ENCODE results near the gene NAA60. TPM values are rescaled to one million over a fixed set of nuclear protein-coding genes. Genes with fewer than 3 reads are reported as not detected.
"Not testable (repeated sequence)": the region's sequence is repeated elsewhere in the genome, so short reads cannot be mapped to it uniquely, and the experiment has no call there.

Gene NAA60
- polyA plus RNA-seq, 3 donors, result 65.1 to 70.8 (median 68.9) TPM

- DNase-seq (ENCODE audit: extremely low read depth in 1 of 11, low read depth in 9 of 11, low spot score in 4 of 11), result peak in 10 of 11 donors; percentile 70 to 92 (median 88)
Measured at GRCh38 chr16:3457434-3458252, 14.2 kb downstream of the NAA60 start.

- DNase-seq (ENCODE audit: extremely low read depth in 1 of 11, low read depth in 9 of 11, low spot score in 4 of 11), result no peak
Measured at GRCh38 chr16:3458278-3458851, 14.9 kb downstream of the NAA60 start.

- DNase-seq (ENCODE audit: extremely low read depth in 1 of 11, low read depth in 9 of 11, low spot score in 4 of 11), result peak in 5 of 11 donors; percentile 33 to 71 (median 57)
Measured at GRCh38 chr16:3458852-3459361, 15.4 kb downstream of the NAA60 start.

DNA sequence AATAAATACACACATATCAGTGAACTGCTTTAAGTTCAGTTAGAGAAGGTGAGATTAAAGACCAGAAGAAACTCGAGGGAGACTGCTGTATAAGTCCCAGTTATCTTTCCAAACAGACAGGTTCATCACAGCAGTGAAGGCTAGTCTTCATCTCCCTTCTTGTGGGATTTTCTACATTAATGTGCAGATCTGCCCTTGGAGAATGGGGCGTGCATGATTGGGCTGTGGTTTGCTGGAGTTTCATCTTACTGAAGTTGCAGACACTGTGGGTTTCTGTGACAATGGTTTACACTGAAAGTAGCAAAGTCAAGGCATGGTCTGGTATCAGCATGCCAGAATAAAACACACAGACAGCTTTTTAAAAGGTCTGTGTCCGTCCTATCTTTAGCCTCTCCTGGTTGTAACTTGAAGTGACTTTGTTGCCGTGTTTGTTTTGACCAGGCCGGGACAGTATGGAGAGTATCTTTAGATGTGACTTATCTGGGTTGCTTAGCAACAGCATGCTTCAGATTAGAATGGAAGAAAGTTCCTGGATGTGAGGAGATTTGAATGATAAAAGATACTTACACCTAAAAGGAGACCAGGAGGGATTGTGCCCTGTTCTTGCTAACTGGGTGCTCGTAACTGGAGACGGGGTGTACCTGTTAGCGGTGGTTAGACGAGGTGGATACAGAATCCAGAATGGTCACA is 16.1 kb downstream of the NAA60 start:
- no peak for DNase-seq (ENCODE audit: extremely low read depth in 1 of 11, low read depth in 9 of 11, low spot score in 4 of 11)

DNA sequence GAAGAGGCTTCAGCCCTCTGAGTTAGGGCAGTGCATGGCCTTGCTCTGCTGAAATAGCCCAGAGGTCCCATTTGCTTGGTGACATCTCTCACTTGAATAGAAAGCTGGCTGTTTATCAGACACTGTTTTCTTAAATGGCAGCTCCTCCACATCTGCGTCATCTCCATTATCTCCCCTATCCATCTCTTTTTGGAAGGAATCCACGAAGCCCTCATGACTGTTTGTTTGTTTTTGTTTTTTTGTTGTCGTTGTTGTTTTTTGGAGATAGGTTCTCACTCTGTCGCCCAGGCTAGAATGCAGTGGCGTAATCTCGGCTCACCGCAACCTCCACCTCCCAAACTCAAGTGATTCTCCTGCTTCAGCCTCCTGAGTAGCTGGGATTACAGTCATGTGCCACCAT is 16.6 kb downstream of the NAA60 start:
- no peak for DNase-seq (ENCODE audit: extremely low read depth in 1 of 11, low read depth in 9 of 11, low spot score in 4 of 11)

- no peak for DNase-seq (ENCODE audit: extremely low read depth in 1 of 11, low read depth in 9 of 11, low spot score in 4 of 11)
Measured at GRCh38 chr16:3460585-3460984, 17.1 kb downstream of the NAA60 start.

DNA sequence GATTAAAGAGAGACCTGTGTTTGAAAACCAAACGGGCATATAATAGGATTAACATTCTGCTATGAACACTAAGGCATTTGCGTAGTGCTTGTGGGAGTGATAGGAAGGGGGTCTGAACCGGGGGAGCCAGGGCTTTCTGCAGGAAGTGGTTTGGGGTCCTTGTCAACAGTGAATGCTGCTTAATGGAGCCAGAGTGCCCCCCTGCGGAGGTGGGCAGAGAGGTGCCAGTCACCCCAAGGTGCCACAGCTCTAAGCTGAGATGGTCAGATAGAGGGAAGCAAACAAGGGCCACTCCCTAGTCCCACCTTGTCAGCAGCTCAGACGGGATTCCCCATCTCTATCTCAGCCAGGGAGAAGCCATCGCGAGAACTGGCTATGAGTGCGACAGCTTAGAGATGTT is 17.7 kb downstream of the NAA60 start:
- no peak for DNase-seq (ENCODE audit: extremely low read depth in 1 of 11, low read depth in 9 of 11, low spot score in 4 of 11)

- DNase-seq (ENCODE audit: extremely low read depth in 1 of 11, low read depth in 9 of 11, low spot score in 4 of 11), result no peak
Measured at GRCh38 chr16:3465301-3465700, 21.8 kb downstream of the NAA60 start.

DNA sequence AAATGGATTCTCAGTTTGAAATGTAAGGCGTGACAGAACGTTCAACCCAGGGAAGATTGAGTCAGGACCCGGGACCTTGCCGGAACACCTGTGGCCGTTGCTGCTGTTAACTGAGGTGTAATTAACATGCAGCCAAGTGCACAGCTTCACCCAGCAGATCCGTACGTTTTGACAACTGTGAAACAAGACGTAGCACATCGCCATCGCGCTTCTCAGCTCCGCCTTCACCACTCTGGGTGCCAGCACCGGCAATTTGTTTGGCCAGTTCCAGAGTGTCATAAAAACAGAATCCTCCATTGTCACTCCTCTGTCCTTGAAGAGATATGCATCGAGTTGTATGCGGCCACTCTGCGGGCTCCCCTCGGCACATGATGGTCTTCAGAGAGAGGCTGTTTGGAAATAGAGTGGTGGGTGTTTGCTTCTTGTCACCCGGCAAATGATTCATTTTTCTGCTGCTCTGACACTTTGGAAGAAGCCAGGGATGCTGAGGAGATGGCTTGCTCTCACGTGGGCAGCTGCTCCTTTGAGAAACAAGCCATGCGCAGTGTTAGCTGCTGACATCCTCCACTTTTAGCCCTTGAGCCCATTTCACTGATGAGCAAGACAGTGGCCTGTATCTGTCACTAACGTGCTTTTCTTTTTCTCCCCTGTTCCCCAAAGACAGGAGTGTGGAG is 22.6 kb downstream of the NAA60 start:
- DNase-seq (ENCODE audit: extremely low read depth in 1 of 11, low read depth in 9 of 11, low spot score in 4 of 11), result no peak

DNA sequence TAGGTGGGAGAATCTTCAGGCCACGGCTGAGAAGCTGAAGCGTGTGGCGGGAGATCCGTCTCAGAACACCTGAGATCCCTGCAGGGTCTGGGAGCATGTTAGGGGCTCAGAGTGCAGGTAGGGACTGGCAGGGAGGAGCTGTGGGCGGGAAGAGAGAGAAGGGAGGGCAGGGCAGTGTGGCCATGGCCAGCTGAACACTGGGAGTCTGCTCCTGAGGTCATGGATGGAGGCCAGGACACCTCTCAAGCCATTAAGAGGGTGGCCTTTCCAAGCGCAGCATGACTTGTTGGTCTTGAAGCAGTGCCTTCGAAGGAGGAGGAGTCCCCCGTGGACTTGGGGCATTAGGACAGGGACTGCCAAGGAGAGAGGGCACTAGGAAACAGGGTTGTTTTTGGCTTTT is 23.7 kb downstream of the NAA60 start:
- DNase-seq (ENCODE audit: extremely low read depth in 1 of 11, low read depth in 9 of 11, low spot score in 4 of 11), result no peak

DNA sequence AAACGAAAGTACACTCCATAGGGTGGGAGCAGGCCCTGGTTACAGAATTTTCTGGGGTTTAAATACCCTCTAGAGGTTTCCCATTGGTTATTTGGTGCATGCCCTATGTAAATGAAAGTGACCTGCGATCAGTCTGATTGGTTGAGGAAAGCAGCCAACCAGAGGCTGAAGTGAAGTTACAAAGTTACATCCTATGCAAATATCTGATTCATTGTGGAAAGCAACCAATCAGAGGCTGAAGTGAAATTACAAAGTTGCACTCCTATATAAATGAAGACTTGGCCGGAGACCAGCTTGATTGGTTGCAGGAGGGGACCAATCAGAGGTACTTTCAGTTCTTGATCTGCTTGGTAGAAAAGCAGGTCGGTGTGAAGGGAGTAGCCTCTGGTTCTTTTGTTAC is 24.4 kb downstream of the NAA60 start:
- DNase-seq (ENCODE audit: extremely low read depth in 1 of 11, low read depth in 9 of 11, low spot score in 4 of 11), result no peak

DNA sequence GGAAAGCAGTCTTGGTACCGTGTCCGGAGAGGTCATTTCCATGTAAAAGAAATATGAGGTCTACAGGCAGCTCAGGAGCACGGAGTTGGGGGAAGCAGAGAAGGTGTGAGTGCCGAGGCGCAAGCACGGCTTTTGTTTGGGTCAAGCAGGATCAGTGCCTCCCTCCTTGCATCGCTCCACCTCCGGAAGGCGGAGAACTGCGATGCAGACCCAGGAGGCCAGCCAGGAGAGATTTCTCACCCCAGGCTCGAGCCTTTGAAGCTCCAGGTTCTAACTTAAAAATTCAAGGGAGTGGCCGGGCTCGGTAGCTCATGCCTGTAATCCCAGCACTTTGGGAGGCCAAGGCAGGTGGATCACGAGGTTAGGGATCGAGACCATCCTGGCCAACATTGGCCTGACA is 25.0 kb downstream of the NAA60 start:
- no peak for DNase-seq (ENCODE audit: extremely low read depth in 1 of 11, low read depth in 9 of 11, low spot score in 4 of 11)

DNA sequence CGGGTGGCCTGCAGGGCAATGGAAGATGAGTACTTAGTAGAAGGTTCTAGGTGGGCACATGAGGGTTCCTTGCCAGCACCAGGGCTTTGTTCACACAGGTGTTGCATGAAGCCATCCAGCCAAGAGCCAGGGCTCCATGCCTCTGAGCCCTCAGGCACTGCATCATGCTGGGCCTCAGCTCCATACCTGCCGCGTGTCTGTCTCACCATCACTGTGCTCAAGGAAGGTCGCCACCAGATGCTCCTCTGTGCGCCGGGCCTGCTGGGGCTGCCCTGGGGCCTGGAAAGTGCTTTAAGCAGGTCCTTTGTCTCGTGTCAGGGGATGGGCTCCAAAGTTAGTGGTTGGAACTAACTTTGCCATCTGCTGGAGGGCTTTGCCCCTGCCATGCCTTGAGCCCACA is 26.3 kb downstream of the NAA60 start:
- no peak for DNase-seq (ENCODE audit: extremely low read depth in 1 of 11, low read depth in 9 of 11, low spot score in 4 of 11)

GRCh38 chr16:3470723-3471122 is 27.2 kb downstream of the NAA60 start:
- no peak for DNase-seq (ENCODE audit: extremely low read depth in 1 of 11, low read depth in 9 of 11, low spot score in 4 of 11)

- no peak for DNase-seq (ENCODE audit: extremely low read depth in 1 of 11, low read depth in 9 of 11, low spot score in 4 of 11)
Measured at GRCh38 chr16:3471518-3472176, 28.2 kb downstream of the NAA60 start.

- no peak for DNase-seq (ENCODE audit: extremely low read depth in 1 of 11, low read depth in 9 of 11, low spot score in 4 of 11)
Measured at GRCh38 chr16:3472878-3473595, 29.6 kb downstream of the NAA60 start.

DNA sequence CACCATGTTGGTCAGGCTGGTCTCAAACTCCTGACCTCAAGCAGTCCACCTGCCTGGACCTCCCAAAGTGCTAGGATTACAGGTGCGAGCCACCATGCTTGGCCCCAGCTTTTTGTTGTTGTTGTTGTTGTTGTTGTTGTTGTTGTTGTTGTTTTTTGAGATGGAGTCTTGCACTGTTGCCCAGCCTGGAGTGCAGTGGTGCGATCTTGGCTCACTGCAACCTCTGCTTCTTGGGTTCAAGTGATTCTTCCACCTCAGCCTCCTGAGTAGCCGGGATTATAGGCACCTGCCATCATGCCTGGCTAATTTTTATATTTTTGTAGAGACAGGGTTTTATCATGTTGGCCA is 30.1 kb downstream of the NAA60 start:
- not testable (repeated sequence) for DNase-seq (ENCODE audit: extremely low read depth in 1 of 11, low read depth in 9 of 11, low spot score in 4 of 11)

GRCh38 chr16:3474136-3474779 is 30.8 kb downstream of the NAA60 start:
- DNase-seq (ENCODE audit: extremely low read depth in 1 of 11, low read depth in 9 of 11, low spot score in 4 of 11), result no peak
